Endometrium (tissue), 2 donors: ENCODE data around the gene PIGM.
"Not testable (repeated sequence)": the region's sequence is repeated elsewhere in the genome, so short reads cannot be mapped to it uniquely, and the experiment has no call there.

ENCODE experiments used
- FAIRE-seq: peaks from 2 replicates; lab custom pipeline; 2012; peaks lifted over from hg19 to GRCh38; lab: Jason Lieb, UNC
- donor health status: control.
- donor health status: control.

The PIGM gene

GRCh38 chr1:160061369-160062229 is 29.8 kb upstream of the PIGM start:
- FAIRE-seq: no peak

GRCh38 chr1:160058087-160058486 is 26.3 kb upstream of the PIGM start:
- no peak for FAIRE-seq

- FAIRE-seq: no peak
Observed at GRCh38 chr1:160056648-160057169, 24.9 kb upstream of the PIGM start.

GRCh38 chr1:160053548-160054365 is 22.0 kb upstream of the PIGM start:
- no peak for FAIRE-seq

GRCh38 chr1:160052936-160053335 is 21.1 kb upstream of the PIGM start:
- FAIRE-seq: no peak

GRCh38 chr1:160050619-160051018 is 18.8 kb upstream of the PIGM start:
- FAIRE-seq: no peak

- not testable (repeated sequence) for FAIRE-seq
Observed at GRCh38 chr1:160050182-160050581, 18.4 kb upstream of the PIGM start.

GRCh38 chr1:160049101-160049500 is 17.3 kb upstream of the PIGM start:
- FAIRE-seq: no peak

GRCh38 chr1:160048335-160048734 is 16.5 kb upstream of the PIGM start:
- FAIRE-seq: no peak

GRCh38 chr1:160047111-160047991 is 15.6 kb upstream of the PIGM start:
- no peak for FAIRE-seq

- no peak for FAIRE-seq
Observed at GRCh38 chr1:160046494-160047110, 14.8 kb upstream of the PIGM start.

- FAIRE-seq: no peak
Observed at GRCh38 chr1:160045653-160046052, 13.9 kb upstream of the PIGM start.

- FAIRE-seq: no peak
Observed at GRCh38 chr1:160043543-160043942, 11.8 kb upstream of the PIGM start.

GRCh38 chr1:160040476-160040875 is 8.7 kb upstream of the PIGM start:
- FAIRE-seq: no peak

- FAIRE-seq: no peak
Observed at GRCh38 chr1:160032165-160032820, 503 bp upstream of the PIGM start.

GRCh38 chr1:160030657-160031364 is 979 bp downstream of the PIGM start:
- no peak for FAIRE-seq

GRCh38 chr1:160028426-160028825 is 3.4 kb downstream of the PIGM start:
- no peak for FAIRE-seq

- no peak for FAIRE-seq
Observed at GRCh38 chr1:160025314-160025713, 6.5 kb downstream of the PIGM start.

GRCh38 chr1:160024195-160024905 is 7.4 kb downstream of the PIGM start:
- no peak for FAIRE-seq
